Measurements from ENCODE around the gene FOXP4. TPM values are rescaled to one million over a fixed set of nuclear protein-coding genes. Genes with fewer than 3 reads are reported as not detected.

Gene FOXP4
- total and polyA plus RNA-seq, 4 donors = 2.5 to 16.0 (median 4.3) TPM

GRCh38 chr6:41584668-41585205 is 38.6 kb downstream of the FOXP4 start:
- H3K9me3 ChIP-seq (ENCODE audit: control insufficient read depth in 4 of 4, low read length in 3 of 4) = no peaks in the 10 kb centered on the region
- TF ChIP-seq TAF1 (conservative IDR thresholded peaks at IDR 0.05) (no peak), GABPA (IDR thresholded peaks at IDR 0.05 in 1 of 2, conservative IDR thresholded peaks at IDR 0.05 in 1 of 2) (no peak), ATF3 (IDR thresholded peaks at IDR 0.05) (no peak), RXRA (IDR thresholded peaks at IDR 0.05) (peak; percentile 92 to 93), FOXA1 (IDR thresholded peaks at IDR 0.05) (peak; percentile 77), EGR1 (IDR thresholded peaks at IDR 0.05; ENCODE audit: low read depth in 2 of 2) (peak in 1 of 2 donors; percentile 78), FOXA2 (IDR thresholded peaks at IDR 0.05) (peak; percentile 71), YY1 (IDR thresholded peaks at IDR 0.05) (peak; percentile 81), HNF4A (conservative IDR thresholded peaks at IDR 0.05) (peak; percentile 86 to 93), SP1 (IDR thresholded peaks at IDR 0.05) (peak; percentile 92), NR2F2 (IDR thresholded peaks at IDR 0.05) (peak; percentile 96), HNF4G (IDR thresholded peaks at IDR 0.05) (peak; percentile 85), JUND (IDR thresholded peaks at IDR 0.05) (peak in 1 of 2 donors; percentile 59), RAD21 (IDR thresholded peaks at IDR 0.05) (peak; percentile 60 to 69)
- TF ChIP-seq, protein P1, sequence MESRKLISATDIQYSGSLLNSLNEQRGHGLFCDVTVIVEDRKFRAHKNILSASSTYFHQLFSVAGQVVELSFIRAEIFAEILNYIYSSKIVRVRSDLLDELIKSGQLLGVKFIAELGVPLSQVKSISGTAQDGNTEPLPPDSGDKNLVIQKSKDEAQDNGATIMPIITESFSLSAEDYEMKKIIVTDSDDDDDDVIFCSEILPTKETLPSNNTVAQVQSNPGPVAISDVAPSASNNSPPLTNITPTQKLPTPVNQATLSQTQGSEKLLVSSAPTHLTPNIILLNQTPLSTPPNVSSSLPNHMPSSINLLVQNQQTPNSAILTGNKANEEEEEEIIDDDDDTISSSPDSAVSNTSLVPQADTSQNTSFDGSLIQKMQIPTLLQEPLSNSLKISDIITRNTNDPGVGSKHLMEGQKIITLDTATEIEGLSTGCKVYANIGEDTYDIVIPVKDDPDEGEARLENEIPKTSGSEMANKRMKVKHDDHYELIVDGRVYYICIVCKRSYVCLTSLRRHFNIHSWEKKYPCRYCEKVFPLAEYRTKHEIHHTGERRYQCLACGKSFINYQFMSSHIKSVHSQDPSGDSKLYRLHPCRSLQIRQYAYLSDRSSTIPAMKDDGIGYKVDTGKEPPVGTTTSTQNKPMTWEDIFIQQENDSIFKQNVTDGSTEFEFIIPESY (IDR thresholded peaks at IDR 0.05) = no peak
- TF ChIP-seq, protein P2, sequence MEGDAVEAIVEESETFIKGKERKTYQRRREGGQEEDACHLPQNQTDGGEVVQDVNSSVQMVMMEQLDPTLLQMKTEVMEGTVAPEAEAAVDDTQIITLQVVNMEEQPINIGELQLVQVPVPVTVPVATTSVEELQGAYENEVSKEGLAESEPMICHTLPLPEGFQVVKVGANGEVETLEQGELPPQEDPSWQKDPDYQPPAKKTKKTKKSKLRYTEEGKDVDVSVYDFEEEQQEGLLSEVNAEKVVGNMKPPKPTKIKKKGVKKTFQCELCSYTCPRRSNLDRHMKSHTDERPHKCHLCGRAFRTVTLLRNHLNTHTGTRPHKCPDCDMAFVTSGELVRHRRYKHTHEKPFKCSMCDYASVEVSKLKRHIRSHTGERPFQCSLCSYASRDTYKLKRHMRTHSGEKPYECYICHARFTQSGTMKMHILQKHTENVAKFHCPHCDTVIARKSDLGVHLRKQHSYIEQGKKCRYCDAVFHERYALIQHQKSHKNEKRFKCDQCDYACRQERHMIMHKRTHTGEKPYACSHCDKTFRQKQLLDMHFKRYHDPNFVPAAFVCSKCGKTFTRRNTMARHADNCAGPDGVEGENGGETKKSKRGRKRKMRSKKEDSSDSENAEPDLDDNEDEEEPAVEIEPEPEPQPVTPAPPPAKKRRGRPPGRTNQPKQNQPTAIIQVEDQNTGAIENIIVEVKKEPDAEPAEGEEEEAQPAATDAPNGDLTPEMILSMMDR (IDR thresholded peaks at IDR 0.05; ENCODE audit: low read depth, low read length, missing input control) = no peak
- TF ChIP-seq, protein P3, sequence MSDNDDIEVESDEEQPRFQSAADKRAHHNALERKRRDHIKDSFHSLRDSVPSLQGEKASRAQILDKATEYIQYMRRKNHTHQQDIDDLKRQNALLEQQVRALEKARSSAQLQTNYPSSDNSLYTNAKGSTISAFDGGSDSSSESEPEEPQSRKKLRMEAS (IDR thresholded peaks at IDR 0.05) = peak; percentile 96
- TF ChIP-seq, protein P4, sequence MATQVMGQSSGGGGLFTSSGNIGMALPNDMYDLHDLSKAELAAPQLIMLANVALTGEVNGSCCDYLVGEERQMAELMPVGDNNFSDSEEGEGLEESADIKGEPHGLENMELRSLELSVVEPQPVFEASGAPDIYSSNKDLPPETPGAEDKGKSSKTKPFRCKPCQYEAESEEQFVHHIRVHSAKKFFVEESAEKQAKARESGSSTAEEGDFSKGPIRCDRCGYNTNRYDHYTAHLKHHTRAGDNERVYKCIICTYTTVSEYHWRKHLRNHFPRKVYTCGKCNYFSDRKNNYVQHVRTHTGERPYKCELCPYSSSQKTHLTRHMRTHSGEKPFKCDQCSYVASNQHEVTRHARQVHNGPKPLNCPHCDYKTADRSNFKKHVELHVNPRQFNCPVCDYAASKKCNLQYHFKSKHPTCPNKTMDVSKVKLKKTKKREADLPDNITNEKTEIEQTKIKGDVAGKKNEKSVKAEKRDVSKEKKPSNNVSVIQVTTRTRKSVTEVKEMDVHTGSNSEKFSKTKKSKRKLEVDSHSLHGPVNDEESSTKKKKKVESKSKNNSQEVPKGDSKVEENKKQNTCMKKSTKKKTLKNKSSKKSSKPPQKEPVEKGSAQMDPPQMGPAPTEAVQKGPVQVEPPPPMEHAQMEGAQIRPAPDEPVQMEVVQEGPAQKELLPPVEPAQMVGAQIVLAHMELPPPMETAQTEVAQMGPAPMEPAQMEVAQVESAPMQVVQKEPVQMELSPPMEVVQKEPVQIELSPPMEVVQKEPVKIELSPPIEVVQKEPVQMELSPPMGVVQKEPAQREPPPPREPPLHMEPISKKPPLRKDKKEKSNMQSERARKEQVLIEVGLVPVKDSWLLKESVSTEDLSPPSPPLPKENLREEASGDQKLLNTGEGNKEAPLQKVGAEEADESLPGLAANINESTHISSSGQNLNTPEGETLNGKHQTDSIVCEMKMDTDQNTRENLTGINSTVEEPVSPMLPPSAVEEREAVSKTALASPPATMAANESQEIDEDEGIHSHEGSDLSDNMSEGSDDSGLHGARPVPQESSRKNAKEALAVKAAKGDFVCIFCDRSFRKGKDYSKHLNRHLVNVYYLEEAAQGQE (IDR thresholded peaks at IDR 0.05) = peak; percentile 29
- peak overlapping the region; percentile 56 to 78 for H3K27ac ChIP-seq (ENCODE audit: low read depth in 1 of 2, low read length in 2 of 2)
- DNase-seq (ENCODE audit: low spot score) = peak; percentile 52
- H3K4me1 ChIP-seq (ENCODE audit: control insufficient read depth in 4 of 4, insufficient read depth in 4 of 4, low read length in 3 of 4) = peaks cover 6 to 40% (median 21%) of the 10 kb centered on the region in 4 donors
- peaks cover 0 to 14% (median 7%) of the 10 kb centered on the region in 4 donors for H3K36me3 ChIP-seq (ENCODE audit: control insufficient read depth in 4 of 4, insufficient read depth in 3 of 4, low read depth in 1 of 4, low read length in 3 of 4)
- no peak overlapping the region for H3K9ac ChIP-seq (ENCODE audit: low read depth in 1 of 2, low read length in 2 of 2)
- WGBS = 45% methylated on average over 11 of the region's 11 CpGs
- H3K27me3 ChIP-seq (ENCODE audit: control insufficient read depth in 4 of 4, insufficient read depth in 4 of 4, low read length in 3 of 4) = no peaks in the 10 kb centered on the region
- no peak overlapping the region for H3K4me3 ChIP-seq (ENCODE audit: low read depth in 1 of 3, low read length in 3 of 3)

Data from liver (tissue), 9 donors.